Ishikawa (cell line): ENCODE data around the gene MMP24.

ENCODE experiments used
- CEBPB ChIP-seq: IDR thresholded peaks from 2 replicates; pipeline ENCODE4 v1.6.1; 2012
- CREB1 ChIP-seq: IDR thresholded peaks from 2 replicates; pipeline ENCODE4 v1.6.1; 2012; ENCODE audit warnings: low read depth
- EGR1 ChIP-seq: IDR thresholded peaks from 2 replicates; pipeline ENCODE4 v1.6.1; 2012
- EP300 ChIP-seq: IDR thresholded peaks from 2 replicates; pipeline ENCODE4 v1.6.1; 2012; ENCODE audit warnings: borderline replicate concordance
- FOXM1 ChIP-seq: IDR thresholded peaks from 2 replicates; pipeline ENCODE4 v1.6.1; 2012; ENCODE audit warnings: low read depth, borderline replicate concordance
- MAX ChIP-seq: IDR thresholded peaks from 2 replicates; pipeline ENCODE4 v1.6.1; 2012
- NFIC ChIP-seq: IDR thresholded peaks from 2 replicates; pipeline ENCODE4 v1.6.1; 2012
- RAD21 ChIP-seq: IDR thresholded peaks from 2 replicates; pipeline ENCODE4 v1.6.1; 2012; ENCODE audit warnings: low read depth
- REST ChIP-seq: IDR thresholded peaks from 2 replicates; pipeline ENCODE4 v1.6.1; 2012; ENCODE audit warnings: low read depth, mild to moderate bottlenecking
- TAF1 ChIP-seq: IDR thresholded peaks from 2 replicates; pipeline ENCODE4 v1.6.1; 2012; ENCODE audit warnings: low read depth, mild to moderate bottlenecking
- TCF12 ChIP-seq: IDR thresholded peaks from 2 replicates; pipeline ENCODE4 v1.6.1; 2012; ENCODE audit warnings: low read depth
- TEAD4 ChIP-seq: IDR thresholded peaks from 2 replicates; pipeline ENCODE4 v1.6.1; 2012
- USF1 ChIP-seq: IDR thresholded peaks from 2 replicates; pipeline ENCODE4 v1.6.1; 2012
- YY1 ChIP-seq: IDR thresholded peaks from 2 replicates; pipeline ENCODE4 v1.6.1; 2012; ENCODE audit warnings: low read depth
- ZBTB7A ChIP-seq: IDR thresholded peaks from 2 replicates; pipeline ENCODE4 v1.6.1; 2012; ENCODE audit warnings: low read depth

The MMP24 gene

GRCh38 chr20:35237486-35237885 lies 11.0 kb downstream of the MMP24 start:
- TF ChIP-seq NFIC (no peak), TEAD4 (no peak), YY1 (no peak), ZBTB7A (no peak), TCF12 (no peak), MAX (no peak), EGR1 (no peak), CEBPB (no peak), TAF1 (no peak), FOXM1 (no peak), USF1 (no peak), RAD21 (no peak), CREB1 (no peak), REST (no peak), EP300 (no peak)

- TF ChIP-seq TCF12 (no peak), TAF1 (no peak), MAX (no peak), FOXM1 (no peak), YY1 (no peak), EGR1 (no peak), USF1 (no peak), ZBTB7A (no peak), NFIC (no peak), CREB1 (no peak), EP300 (no peak), TEAD4 (no peak)
These were observed 11.7 kb downstream of the MMP24 start for GRCh38 chr20:35238170-35238569.

GRCh38 chr20:35238735-35239134 lies 12.2 kb downstream of the MMP24 start:
- no peak for TF ChIP-seq CREB1
- TF ChIP-seq RAD21 = no peak
- no peak for TF ChIP-seq ZBTB7A
- TF ChIP-seq TCF12 = no peak
- TF ChIP-seq EP300 = no peak
- no peak for TF ChIP-seq NFIC
- TF ChIP-seq TAF1 = no peak

GRCh38 chr20:35240083-35240810 lies 13.8 kb downstream of the MMP24 start:
- TF ChIP-seq RAD21 (no peak), CEBPB (peak; percentile 36; the same call in 1 of the 2 replicates)

GRCh38 chr20:35240811-35241293 lies 14.4 kb downstream of the MMP24 start:
- TF ChIP-seq MAX (no peak), FOXM1 (no peak), EGR1 (no peak)

- TF ChIP-seq TEAD4 (no peak), CEBPB (no peak), RAD21 (no peak), TCF12 (no peak)
These were observed 16.8 kb downstream of the MMP24 start for GRCh38 chr20:35243317-35243716.

GRCh38 chr20:35243986-35244385 lies 17.5 kb downstream of the MMP24 start:
- no peak for TF ChIP-seq CEBPB
- no peak for TF ChIP-seq RAD21
- TF ChIP-seq NFIC = no peak
- TF ChIP-seq YY1 = no peak
- TF ChIP-seq REST = no peak
- no peak for TF ChIP-seq CREB1
- no peak for TF ChIP-seq ZBTB7A
- TF ChIP-seq TAF1 = no peak
- no peak for TF ChIP-seq FOXM1
- TF ChIP-seq EGR1 = no peak
